ENCODE measurements around the gene HIBADH.
"Not testable (repeated sequence)": the region's sequence is repeated elsewhere in the genome, so short reads cannot be mapped to it uniquely, and the experiment has no call there.

Gene HIBADH

DNA sequence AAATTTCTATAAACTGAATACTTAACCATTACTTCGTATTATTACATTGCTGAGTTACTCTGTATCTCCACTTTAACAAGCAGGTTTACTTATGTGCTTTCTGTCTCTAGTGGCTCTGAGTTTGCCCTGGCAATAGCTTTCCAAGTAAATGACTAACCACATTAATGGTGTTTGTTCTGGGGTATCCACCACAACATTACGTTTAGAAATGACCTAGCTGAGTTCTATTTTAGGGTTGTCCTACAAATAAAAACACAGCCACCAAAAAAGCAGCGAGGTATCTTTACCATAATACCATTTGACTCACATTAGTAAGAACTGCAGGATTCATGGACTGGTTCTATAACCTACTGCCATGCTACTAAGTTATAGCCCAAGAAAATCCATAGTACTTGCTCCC is 83.1 kb downstream of the HIBADH start:
- TF ChIP-seq, protein P1, sequence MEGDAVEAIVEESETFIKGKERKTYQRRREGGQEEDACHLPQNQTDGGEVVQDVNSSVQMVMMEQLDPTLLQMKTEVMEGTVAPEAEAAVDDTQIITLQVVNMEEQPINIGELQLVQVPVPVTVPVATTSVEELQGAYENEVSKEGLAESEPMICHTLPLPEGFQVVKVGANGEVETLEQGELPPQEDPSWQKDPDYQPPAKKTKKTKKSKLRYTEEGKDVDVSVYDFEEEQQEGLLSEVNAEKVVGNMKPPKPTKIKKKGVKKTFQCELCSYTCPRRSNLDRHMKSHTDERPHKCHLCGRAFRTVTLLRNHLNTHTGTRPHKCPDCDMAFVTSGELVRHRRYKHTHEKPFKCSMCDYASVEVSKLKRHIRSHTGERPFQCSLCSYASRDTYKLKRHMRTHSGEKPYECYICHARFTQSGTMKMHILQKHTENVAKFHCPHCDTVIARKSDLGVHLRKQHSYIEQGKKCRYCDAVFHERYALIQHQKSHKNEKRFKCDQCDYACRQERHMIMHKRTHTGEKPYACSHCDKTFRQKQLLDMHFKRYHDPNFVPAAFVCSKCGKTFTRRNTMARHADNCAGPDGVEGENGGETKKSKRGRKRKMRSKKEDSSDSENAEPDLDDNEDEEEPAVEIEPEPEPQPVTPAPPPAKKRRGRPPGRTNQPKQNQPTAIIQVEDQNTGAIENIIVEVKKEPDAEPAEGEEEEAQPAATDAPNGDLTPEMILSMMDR (IDR thresholded peaks at IDR 0.05; ENCODE audit: insufficient read depth, low read depth, low read length, missing control alignments): no peak
- no peak overlapping the region for H3K4me3 ChIP-seq (ENCODE audit: low read length)
- DNase-seq (ENCODE audit: low read depth): no peak

DNA sequence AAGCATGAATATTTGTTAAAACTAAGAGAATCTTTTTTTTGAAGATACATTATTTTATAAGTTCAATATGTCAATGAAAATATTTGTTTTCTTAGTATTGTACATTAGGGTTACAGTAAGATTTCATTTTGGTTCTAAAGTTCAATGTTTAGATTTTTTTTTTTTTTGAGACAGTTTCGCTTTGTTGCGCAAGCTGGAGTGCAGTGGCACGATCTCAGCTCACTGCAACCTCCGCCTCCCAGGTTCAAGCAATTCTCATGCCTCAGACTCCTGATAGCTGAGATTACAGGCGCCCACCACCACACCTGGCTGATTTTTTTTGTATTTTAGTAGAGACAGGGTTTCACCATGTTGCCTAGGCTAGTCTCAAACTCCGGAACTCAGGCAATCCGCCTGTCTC is 84.5 kb downstream of the HIBADH start:
- H3K4me3 ChIP-seq (ENCODE audit: low read length); DNase-seq (ENCODE audit: low read depth): not testable (repeated sequence)

DNA sequence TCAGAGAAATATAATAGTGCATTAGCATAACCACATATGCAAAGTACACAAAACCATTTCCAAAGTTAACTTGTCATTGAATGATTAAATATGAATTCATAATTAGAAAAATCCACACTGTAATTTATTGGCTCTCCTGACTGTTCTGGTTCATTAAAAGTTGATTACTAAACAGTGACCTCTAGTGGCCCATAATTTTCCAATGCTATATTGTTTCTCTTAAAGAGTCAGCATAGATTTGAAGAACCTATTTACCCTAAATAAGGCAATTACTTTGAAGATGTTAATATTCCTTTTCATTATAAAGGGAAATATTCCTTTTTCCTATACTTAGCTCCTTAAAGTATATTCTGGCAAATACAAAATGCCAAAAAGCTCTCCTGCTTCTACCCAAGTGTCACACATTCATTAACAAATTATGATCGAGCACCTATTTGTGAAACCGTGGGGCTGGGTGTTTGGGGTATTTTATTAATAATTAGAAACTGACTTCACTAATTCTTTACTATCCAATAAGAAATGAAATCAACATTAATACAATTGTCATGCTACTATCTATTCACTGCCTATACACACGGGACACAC is 86.2 kb downstream of the HIBADH start:
- no peak overlapping the region for H3K4me3 ChIP-seq (ENCODE audit: low read length)
- peak; percentile 57 for DNase-seq (ENCODE audit: low read depth)
- TF ChIP-seq, protein P1 (IDR thresholded peaks at IDR 0.05; ENCODE audit: insufficient read depth, low read depth, low read length, missing control alignments): peak; percentile 45

DNA sequence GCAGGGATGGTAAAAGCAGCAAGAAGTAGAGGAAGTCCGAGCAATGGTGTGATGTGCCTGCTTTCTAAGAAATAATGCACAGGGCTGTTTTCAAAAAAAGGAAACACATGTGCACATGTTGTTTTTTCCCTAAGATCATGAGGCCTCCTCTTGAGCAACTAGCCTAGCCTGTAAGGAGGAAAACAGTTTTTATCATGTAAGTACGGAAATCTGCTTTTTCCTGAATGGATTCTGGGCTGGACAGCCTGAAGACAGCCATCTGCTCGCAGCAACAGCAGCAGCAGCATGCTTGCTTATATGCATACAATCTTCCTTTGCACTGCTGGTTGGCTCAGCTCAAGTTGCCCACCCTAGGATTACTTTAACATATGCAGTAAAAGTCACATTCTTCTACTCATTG is 87.1 kb downstream of the HIBADH start:
- DNase-seq (ENCODE audit: low read depth): no peak
- no peak overlapping the region for H3K4me3 ChIP-seq (ENCODE audit: low read length)
- TF ChIP-seq, protein P1 (IDR thresholded peaks at IDR 0.05; ENCODE audit: insufficient read depth, low read depth, low read length, missing control alignments): no peak

DNA sequence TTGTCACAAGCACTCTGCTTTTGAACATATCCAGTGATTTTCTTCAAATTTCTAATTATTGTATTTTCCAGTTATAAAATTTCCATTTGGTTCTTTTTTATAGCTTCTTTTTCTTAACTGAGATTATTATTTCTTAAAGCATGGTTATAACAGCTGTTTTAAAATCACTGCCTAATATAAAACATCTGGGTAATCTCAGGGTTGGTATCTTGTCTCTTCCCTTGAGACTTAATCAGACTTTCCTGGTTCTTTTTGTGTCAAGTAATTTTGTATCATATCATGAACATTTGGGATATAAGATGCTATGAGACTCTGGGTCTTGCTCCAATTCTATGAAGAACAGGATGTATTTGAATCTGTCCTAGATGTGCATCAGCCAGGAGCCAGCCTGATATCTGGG is 93.6 kb downstream of the HIBADH start:
- no peak overlapping the region for H3K4me3 ChIP-seq (ENCODE audit: low read length)
- TF ChIP-seq, protein P1 (IDR thresholded peaks at IDR 0.05; ENCODE audit: insufficient read depth, low read depth, low read length, missing control alignments): no peak
- DNase-seq (ENCODE audit: low read depth): no peak

DNA sequence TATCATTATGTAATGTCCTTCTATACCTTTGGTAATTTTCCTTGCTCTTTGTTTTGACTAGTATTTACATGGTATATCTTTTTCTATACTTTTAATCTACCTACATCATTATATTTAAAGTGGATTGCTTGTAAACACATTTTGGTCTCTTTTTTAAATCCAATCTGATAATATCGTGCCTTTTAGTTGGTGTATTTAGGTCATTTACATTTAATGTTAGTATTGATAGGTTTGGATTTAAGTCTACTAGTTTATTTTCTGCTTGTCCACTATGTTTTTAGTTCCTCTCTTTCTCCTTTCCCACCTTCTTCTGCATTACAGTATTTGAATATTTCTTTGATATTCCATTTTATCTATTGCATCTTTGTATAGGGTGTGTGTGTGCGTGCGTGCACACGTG is 95.4 kb downstream of the HIBADH start:
- TF ChIP-seq, protein P1 (IDR thresholded peaks at IDR 0.05; ENCODE audit: insufficient read depth, low read depth, low read length, missing control alignments): no peak
- H3K4me3 ChIP-seq (ENCODE audit: low read length): no peak overlapping the region
- DNase-seq (ENCODE audit: low read depth): no peak

DNA sequence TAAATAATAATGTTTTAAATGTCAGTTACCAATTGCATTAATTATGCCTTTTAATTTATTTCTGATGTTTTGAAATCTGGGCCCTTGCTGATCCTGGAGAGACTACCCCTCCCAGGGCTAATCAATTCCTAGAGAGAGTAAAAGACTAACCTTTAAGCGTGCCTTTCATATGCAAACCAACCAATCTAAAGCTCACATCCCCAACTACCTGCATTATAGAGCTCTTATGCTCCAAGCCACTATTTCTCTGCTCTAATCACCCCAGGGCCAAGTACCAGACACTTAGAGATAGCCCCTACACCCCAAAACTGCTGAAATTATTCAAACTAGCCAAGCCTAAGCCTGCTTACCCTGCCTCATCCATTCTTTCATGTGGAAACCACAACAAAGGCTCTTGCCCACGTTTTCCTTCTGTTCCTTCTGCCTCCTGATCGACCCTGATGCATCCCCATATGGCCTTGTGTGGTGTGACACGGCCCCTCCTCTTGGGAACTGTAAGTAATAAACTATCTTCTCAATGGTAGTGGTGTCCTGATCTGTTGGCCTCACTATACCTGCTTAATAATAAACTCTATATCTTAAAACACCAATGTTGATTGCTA is 97.7 kb downstream of the HIBADH start:
- TF ChIP-seq, protein P1 (IDR thresholded peaks at IDR 0.05; ENCODE audit: insufficient read depth, low read depth, low read length, missing control alignments): no peak
- no peak for DNase-seq (ENCODE audit: low read depth)
- H3K4me3 ChIP-seq (ENCODE audit: low read length): no peak overlapping the region
